Astrocyte (in vitro differentiated cells and primary cell): ENCODE results near the gene FLG.
"Not testable (repeated sequence)": the region's sequence is repeated elsewhere in the genome, so short reads cannot be mapped to it uniquely, and the experiment has no call there.

Source experiments
- EZH2 ChIP-seq: IDR thresholded peaks from 2 replicates; pipeline ENCODE4 v1.6.1; 2012; ENCODE audit warnings: mild to moderate bottlenecking, low read length, inconsistent platforms; ENCODE audit not compliant: insufficient read depth
- TF ChIP-seq, protein P1 (sequence below): IDR thresholded peaks from 2 replicates; pipeline ENCODE4 v1.5.1; 2011; ENCODE audit warnings: low read depth, mild to moderate bottlenecking, inconsistent platforms, low read length, moderate library complexity; ENCODE audit not compliant: insufficient read depth

GRCh38 chr1:152303139-152303872 lies 21.7 kb downstream of the FLG start:
- TF ChIP-seq EZH2 = not testable (repeated sequence)
- TF ChIP-seq, protein P1, sequence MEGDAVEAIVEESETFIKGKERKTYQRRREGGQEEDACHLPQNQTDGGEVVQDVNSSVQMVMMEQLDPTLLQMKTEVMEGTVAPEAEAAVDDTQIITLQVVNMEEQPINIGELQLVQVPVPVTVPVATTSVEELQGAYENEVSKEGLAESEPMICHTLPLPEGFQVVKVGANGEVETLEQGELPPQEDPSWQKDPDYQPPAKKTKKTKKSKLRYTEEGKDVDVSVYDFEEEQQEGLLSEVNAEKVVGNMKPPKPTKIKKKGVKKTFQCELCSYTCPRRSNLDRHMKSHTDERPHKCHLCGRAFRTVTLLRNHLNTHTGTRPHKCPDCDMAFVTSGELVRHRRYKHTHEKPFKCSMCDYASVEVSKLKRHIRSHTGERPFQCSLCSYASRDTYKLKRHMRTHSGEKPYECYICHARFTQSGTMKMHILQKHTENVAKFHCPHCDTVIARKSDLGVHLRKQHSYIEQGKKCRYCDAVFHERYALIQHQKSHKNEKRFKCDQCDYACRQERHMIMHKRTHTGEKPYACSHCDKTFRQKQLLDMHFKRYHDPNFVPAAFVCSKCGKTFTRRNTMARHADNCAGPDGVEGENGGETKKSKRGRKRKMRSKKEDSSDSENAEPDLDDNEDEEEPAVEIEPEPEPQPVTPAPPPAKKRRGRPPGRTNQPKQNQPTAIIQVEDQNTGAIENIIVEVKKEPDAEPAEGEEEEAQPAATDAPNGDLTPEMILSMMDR = not testable (repeated sequence)
